GM19035 (cell line): ENCODE measurements around the gene TBATA.
"Not testable (repeated sequence)": the region's sequence is repeated elsewhere in the genome, so short reads cannot be mapped to it uniquely, and the experiment has no call there.

Experiments used
- ATAC-seq: cut with Tn5 transposase; IDR thresholded peaks from one replicate; pipeline ENCODE4 v1.9.1; 2021; ENCODE audit not compliant: unreplicated experiment

Gene TBATA

DNA sequence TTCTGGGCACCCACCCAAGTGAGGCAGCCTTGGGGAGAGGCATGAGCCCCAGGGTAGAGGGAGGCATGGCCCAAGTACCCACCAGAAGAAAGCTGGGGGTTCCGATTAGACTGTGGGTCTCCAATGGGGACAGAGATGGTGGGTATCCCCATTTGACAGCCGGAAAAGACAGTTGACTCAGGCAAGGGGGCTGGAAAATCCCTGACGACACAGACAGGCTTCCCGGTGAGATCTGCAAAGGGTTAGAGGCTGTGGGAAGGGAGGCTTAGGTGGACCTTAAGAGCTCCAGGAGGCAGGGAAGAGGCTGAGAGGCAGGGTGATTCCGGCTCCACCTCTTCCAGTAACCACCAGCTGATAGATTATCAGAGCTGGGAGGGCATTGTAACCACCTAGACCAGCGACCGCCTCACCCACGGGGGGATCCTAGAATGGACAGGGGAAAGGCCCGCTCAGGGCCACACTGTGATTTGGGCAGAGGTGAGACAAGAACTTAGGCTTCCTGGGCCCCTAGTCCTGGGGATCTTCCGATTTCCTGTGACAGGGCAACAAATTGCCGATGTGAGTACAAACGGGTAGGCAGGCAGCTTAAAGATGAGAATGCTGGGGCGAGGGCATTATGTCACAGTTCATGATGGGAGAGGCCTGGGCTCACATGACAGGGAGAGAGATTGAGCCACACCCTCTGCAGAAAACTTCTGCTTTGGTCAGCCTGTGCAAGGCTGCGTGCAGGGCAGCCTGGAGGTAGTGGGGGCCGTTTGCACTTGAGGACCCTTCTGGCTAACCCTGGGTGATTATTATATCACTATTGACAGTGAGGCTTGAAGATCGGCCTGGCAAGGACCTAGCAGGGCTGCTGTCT lies 5.4 kb downstream of the TBATA start:
- ATAC-seq, result no peak

DNA sequence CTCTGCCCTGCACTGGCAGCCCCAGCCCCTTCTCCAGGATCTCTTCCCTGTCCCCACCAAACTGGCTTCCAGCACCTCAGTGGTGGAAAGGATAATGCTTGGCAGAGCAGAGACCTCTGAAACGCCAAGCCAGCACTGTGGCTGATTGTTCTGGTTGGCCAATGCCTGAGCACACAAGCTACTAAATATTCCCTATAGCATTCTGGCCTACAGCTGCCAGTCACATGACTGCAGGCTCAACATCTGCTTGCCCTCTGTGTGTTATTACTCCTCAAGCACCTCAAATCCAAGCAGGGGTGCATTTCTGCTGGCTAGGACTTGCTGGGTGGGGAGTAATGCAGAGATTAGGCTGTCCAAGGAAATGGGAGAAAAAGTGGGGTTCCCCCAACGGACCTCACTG lies 6.1 kb downstream of the TBATA start:
- no peak for ATAC-seq

DNA sequence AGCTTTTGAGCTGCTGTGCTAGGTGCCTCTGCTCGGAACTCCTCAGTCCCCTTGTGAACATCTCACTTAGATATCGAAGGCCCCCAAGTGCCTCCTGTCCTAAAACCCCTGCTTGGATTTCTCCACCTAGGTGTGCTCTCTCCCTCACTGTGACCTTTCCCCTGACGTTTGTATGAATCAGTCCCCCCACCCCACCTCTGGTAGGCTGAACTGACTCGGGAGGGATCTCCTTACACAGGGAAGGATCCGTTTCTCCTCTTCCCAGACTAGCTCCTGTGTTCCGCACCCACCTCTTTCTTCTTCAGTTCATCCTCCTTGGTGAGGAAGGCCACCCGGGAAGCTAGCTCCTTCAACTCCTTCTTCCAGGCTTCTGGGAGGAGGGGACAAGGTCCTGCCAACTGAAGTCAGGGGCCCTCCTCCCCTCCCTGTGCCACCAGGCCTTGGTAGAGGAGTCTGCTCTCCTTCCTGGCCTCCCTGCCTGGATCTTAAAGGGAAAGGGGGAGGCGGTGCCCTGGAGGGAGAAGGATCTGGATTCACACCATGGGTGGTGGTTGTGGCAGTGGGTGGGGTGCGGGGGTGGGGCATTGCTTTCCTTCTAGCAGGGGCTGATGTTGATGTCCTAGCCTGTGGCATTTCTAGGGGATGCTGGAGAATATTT lies 6.8 kb downstream of the TBATA start:
- ATAC-seq, result no peak

DNA sequence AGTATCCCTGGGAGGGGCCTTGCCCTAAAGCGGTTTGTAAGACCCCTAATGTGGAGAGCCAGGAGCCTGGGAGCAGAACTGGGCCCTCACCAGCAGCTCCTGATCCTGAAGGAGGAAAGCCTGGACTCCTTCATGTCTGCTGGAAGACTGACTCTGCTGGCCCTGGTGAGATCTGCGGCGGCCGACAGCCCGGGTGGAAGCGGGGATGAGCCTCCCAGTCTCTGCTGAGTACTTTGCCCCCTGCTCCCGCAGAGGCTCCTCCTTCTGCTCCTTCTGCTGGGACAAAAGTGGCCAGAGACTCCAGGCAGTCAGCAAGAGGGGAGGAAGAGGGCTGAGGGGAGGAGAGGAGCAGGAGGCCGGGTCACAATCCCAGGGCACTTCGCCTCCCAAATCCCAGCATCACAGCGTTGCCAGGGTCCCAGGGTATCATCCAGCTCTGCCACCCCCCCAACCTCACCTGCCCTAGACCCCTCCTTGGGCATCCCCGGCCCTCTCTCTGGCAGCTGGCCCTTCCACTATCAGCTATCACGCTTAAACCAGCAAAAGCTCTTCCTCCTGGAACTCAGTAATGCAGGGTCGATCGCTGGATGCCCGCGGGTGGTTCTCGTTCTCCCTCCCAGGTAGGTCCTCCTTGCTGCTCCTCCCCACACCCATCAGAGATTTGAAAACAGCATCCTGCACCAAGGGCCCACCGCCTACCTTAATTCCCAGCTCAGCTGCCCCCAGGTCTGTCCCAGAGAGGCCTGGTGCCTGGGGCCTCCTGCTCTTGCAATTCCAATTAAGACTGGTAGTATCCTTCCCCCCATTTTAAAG lies 7.9 kb downstream of the TBATA start:
- ATAC-seq, result no peak

DNA sequence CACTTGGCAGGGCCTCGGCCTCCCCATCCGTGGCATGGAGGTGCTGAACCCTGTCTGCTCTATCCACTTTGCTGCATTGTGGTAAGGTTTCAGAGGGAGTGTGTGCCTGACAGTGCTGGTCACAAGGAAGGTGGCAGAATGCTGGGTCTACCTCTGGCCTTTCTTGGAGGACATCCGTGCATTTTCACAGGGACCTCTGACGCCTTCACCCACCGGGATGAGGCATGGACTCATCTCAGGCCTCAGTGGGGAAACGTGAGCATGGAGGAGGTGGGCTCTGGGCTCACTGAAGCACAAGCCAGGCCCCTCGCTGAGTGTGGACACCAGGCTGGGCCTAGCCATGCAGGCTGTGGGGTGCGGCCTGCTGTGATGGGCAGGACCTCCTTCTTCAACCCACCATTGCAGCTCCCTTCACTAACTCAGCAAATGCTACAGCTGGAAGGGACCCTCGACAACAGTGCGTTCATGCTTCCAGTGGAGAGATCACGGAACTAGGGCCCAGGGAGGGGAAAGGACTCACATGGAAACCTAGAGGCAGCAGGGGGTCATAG lies 8.6 kb downstream of the TBATA start:
- ATAC-seq, result no peak

DNA sequence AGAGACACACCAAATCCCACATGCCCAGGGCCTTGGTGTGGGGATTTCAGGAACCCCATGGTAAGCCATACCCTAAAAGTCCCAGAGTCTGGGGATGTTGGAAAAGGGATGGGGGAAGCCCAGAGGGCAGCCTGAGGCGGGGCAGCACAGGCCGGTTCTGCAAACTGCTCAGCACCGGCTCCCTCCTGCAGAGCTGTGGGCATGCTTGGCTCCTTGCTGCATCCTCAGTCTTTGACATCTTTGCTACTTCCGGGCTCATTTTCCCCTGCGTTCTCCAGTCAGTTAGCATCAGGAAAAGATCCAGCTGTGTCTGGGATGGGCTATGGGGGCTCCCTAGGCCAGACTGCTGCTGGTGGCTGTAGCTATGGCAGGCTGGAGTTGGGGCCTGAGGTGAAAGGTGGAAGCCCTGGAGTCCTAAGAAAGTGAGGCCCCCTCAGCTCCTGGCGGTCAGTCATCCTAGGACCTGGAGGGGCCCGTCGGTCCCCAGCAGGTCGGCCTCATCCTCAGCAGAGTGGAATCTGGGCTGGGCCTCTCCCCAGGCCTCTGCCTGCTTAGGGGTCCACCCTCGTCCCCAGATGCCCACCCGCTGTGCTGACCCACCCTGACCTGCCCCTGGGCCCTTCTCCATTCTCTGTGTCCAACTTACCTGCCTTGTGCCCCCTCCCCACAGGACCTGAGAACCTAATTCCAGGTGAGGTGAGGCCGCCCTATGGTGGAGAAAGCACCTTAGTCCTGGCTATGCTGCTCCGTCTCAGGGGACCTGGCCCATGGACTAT lies 9.3 kb downstream of the TBATA start:
- no peak for ATAC-seq

DNA sequence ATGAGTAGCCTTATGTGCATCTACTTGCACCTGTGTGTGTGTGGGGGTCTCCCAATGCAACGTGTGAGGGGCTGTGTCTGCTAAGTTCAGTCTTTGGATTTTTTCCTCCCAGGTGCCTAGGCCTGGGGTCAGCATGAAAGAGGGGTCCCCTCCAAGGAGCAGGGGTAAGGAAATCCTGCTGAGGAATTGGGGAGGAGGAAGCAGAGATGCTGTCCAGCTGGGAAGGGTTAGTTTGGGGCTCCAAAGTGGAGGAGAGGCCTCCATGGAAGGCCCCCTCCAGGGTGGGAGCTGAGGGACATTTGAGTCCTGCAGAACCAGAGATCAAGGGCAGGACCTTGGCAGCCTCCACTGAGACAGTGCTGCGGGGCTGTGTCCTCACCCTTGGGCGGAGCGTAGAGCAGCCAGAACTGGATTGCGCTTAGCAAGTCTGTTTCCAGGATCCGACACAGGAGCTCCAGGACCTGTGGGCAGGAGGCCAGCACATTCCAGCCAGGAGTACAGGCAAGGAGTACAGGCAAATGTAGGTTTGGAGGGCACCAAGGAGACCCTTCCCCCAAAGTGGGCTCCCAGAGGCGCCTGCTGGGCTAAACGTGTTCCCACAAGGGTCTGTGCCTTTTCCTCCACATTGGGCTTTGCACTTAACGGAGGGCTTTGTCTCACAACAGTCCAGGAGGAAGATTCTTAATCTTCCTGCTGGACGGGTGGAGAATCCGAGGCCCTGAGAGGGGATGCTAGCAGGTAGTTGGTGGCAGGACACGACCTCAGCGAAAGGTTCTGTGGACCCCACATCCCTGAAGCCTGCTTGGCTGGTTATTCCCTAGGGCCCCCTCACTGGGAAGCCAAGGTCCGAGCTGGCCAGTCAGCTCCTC lies 10.1 kb downstream of the TBATA start:
- ATAC-seq, result no peak

DNA sequence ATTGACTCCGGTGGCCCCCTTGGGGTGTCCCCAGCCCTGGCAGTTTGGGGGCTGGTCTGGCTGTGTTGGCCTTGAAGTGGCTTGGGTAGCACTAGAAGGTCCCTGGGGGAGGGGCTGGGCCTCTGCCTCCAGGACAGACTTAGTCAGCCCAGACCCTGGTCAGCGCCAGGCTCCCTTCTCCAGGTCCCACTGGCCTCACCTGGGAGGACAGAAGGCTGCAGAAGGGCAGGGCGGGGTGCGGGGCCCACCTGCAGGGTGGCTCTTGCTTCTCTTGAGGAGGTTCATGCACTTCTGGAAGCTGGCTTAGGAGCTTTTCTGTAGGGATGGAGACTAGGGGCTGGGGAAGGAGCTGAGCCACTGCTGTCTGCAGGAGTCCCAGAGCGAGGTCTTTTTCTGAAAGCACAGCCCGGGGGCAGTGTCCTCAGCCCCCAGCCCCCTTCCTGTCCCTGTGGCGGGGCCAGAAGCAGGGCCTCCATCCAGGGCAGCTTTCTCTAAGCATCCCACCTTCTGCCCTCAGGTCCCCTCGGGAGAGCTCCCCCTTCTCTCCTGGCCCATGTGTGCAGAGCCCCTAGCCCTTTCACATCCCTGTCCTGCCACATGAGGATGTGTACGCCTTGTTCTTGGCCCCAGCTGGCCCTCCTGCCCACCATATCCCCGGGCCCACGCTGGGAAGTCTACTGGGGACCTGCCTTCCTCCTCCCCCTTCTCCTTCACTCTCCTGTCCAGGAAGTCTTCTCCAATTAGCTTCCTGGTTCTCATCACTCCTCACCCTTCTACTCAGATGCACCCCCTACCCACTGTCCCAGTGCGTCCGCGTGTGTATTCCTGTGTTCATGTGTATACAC lies 11.0 kb downstream of the TBATA start:
- ATAC-seq, result no peak

DNA sequence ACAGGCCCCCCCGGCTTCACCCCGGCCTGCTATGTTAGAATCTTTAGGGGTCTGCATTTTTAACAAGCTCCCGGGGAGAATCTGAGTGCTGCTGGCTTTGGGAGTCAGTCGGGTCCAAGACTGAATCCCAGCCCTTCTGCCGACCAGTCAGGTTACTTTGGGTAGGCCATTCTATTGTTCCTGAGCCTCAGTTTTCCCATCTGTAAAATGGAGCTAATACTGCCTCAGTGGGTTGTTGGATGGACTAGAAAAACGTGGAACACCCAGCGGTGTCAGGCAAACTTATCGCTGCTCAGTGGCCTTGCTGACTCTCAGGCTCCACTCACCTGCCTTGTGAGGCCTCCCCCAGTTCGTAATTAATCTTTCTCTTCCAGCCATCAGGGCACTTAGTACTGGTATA lies 11.7 kb downstream of the TBATA start:
- ATAC-seq, result no peak

DNA sequence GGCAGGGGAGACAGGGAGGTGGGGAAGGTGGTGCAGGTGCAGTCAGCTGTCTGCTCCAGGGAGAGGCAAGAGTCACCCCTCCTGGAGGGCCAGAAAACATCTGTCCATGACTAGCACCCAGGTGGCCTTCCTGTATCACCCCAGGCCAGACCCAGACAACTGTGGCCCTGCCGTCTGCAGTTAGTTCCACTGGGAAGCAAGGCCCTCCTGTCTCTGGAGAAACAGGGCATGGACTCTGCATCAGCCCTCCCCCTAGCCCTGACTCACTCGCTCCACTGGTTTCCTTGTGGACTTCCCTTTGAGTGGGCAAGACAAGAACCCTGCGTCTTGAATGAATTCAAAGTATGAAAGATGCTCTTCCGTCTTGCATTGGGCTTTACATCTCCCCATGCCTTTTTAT lies 12.6 kb downstream of the TBATA start:
- no peak for ATAC-seq

DNA sequence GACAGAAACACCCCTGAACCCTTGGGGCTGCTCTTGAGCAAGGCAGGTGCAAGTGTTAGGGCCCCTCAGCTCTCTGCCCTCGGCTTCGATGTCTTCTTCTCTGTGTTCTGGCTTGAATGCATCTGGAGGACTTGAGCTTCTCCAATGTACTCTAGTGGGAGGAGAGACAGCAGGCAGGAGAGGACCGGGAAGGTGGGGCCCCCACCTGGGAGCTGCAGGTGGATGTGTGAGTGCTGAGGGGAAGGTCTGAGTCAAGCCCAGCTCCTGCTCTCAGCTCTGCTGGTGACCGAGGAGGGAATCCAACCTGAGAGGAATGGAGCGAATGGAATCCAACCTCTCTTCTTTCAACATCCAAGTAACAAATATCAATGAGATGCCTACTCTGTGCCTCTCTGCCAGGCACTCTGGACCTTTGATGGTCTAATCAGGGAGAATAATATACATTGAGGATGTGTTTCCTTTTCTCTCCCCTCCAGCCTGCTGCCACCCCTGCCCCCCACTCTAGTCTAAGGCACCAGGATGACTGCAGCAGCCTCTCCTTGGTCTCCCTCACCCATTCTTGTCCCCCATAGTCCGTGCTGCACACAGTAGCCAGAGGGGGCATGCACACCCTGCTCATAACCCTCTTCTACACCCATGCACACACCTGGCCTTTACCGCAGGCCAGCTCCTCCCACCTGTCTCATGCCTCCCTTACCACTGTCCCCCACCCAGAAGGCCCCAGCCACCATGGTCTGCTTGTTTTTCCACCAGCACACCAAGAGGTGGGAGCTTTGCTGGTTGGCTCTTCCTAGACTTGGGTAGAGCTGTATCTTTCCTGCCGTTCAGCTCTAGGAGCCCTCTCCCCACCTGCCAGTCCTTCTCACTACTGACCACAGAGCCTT lies 13.6 kb downstream of the TBATA start:
- ATAC-seq, result no peak

DNA sequence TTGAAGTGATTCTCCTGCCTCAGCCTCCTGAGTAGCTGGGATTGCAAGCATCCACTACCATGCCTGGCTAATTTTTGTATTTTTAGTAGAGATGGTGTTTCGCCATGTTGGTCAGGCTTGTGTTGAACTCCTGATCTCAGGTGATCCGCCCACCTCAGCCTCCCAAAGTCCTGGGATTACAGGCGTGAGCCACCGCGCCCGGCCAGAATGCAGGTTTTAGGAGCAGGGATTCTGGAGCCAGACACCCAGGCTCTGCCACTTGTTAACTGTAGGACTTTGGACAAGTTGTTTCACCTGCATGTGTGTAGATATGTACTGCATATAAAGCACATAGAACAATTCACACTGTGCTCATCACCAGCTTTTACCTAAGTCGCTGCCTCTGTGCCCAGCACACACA lies 14.7 kb downstream of the TBATA start:
- ATAC-seq, result not testable (repeated sequence)

DNA sequence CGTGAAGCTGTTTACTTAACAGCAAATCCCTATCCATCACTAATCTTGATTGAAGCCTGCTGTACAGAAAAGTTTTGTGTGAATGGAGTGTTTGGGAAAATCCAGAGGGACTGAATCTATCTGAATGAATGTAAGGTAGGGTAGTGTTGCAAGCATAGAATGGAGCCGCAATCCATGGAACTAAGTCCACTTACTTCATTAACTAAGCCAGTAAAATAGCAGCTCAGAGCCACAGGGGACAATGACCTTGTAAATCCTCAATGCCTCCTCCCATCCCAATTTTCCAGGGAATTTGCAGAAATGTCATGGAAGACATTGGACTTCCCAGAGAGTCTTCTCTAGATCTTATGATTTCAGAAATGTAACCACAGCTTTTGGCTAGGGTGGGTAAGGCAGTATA lies 15.2 kb downstream of the TBATA start:
- ATAC-seq, result no peak

DNA sequence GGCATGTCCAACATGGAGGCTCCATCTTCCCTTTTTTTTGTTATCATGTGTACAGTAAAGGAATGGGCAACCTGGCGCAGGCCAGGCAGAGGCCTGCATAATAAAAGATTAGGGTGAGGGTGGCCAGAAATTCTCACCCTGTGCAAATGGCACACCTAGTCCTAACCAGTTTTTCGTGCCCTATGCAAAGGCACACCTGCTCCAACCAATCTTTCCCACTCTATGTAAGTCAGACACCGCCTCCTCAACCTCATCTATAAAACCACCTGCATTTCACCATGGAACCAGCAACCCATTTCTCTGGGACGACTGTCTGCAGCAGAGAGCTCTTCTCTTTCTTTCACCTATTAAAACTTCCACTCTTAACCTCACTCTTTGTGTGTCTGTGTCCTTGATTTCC lies 16.1 kb downstream of the TBATA start:
- ATAC-seq, result no peak

DNA sequence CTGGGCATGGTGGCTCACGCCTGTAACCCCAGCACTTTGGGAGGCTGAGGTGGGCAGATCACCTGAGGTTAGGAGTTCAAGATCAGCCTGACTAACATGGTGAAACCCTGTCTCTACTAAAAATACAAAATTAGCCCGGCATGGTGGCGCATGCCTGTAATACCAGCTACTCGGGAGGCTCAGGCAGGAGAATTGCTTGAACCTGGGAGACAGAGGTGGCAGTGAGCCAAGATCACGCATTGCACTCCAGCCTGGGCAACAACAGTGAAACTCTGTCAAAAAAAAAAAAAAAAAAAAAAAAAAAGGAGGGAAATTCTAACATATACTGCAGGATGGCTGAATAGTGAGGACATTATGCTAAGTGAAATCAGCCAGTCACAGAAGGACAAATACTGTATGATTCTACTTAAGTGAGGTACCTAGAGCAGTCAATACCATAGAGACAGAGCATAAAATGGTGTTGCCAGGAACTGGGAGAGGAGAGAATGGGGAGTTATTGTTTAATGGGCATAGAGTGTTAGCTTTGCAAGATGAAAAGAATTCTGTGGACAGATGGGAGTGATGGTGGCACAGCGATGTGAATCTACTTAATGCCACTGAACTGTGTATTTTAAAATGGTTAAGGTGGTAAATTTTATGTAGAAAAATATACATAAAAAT lies 17.0 kb downstream of the TBATA start:
- ATAC-seq, result not testable (repeated sequence)

DNA sequence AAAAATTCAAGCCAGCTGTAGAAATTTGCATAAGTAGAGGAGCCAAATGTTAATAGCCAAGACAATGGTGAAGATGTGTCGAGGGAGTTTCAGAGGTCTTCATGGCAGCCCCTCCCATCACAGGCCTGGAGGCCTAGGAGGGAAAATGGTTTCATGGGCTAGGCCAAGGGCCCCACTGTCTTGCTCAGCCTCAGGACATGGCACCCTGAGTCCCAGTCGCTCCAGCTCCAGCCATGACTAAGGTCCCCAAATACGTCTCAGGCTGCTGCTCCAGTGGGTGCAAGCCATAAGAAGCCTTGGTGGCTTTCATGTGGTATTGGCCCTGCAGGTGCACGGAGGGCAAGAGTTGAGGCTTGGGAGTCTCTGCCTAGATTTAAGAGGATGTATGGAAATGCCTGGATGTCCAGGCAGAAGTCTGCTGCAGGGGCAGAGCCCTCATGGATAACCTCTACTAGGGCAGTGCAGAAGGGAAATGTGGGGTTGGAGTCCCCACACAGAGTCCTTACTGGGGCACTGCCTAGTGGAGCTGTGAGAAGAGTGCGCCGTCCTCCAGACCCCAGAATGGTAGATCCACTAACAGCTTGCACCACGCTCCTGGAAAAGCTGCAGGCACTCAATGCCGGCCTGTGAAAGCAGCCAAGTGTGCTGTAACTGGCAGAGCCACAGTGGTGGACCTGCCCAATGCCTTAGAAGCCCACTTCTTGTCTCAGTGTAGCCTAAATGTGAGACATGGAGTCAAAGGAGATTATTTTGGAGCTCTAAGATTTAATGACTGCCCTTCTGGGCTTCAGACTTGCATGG lies 19.2 kb downstream of the TBATA start:
- no peak for ATAC-seq

DNA sequence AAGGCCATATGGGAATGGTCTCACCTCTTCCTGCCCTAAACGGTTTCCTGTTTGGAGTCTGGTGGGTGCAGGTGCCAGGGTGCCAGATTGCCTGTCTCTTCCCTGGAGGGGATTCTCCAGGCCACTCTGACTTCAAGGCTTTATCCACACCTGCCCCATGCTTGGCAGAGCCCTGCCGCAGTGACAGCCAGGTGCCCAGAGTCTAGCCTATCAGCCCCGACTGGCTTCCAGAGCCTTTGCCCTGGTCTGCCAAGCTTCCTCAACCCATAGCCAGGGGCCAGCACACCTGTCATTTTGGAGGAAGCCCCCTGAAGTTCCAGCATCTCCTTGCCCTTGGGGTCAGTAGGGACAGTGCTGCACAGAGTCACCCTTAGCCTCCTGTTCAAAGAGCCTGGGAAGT lies 21.6 kb downstream of the TBATA start:
- no peak for ATAC-seq
